DMS153 (cell line): Measurements from ENCODE around the gene BSND.

Source experiments
- DNase-seq: peaks from one replicate; lab custom pipeline; 2025; lab: John Stamatoyannopoulos, UW

The BSND gene

GRCh38 chr1:54976747-54977146 lies 22.0 kb upstream of the BSND start:
- DNase-seq = no peak

GRCh38 chr1:54977533-54978297 lies 21.0 kb upstream of the BSND start:
- peak; percentile 53 for DNase-seq

GRCh38 chr1:54978528-54979326 lies 20.0 kb upstream of the BSND start:
- no peak for DNase-seq

- DNase-seq = no peak
Observed at GRCh38 chr1:54979327-54979891, 19.3 kb upstream of the BSND start.

- no peak for DNase-seq
Observed at GRCh38 chr1:54980046-54980527, 18.6 kb upstream of the BSND start.

- DNase-seq = no peak
Observed at GRCh38 chr1:54980528-54981241, 18.0 kb upstream of the BSND start, which contains the start of gene TMEM61. Gene TMEM61, plus strand, starts transcription at chr1:54980628. Its CDS starts 438 bp downstream, at chr1:54981066.

- no peak for DNase-seq
Observed at GRCh38 chr1:54981466-54981865, 17.3 kb upstream of the BSND start.

- DNase-seq = peak; percentile 91
Observed at GRCh38 chr1:54982739-54983138, 16.0 kb upstream of the BSND start.

GRCh38 chr1:54984131-54984842 lies 14.4 kb upstream of the BSND start:
- DNase-seq = peak; percentile 12

- DNase-seq = no peak
Observed at GRCh38 chr1:54985556-54985955, 13.2 kb upstream of the BSND start.

GRCh38 chr1:54986025-54986424 lies 12.7 kb upstream of the BSND start:
- no peak for DNase-seq

GRCh38 chr1:54986533-54986932 lies 12.2 kb upstream of the BSND start:
- no peak for DNase-seq

- DNase-seq = peak; percentile 32
Observed at GRCh38 chr1:54987427-54987826, 11.3 kb upstream of the BSND start.

- DNase-seq = no peak
Observed at GRCh38 chr1:54987919-54988705, 10.6 kb upstream of the BSND start.

GRCh38 chr1:54988975-54989374 lies 9.8 kb upstream of the BSND start:
- no peak for DNase-seq

- DNase-seq = peak; percentile 95
Observed at GRCh38 chr1:54989473-54989872, 9.3 kb upstream of the BSND start.

- DNase-seq = no peak
Observed at GRCh38 chr1:54989968-54990810, 8.5 kb upstream of the BSND start.

- DNase-seq = no peak
Observed at GRCh38 chr1:54990916-54991315, 7.8 kb upstream of the BSND start.

GRCh38 chr1:54991939-54992338 lies 6.8 kb upstream of the BSND start:
- no peak for DNase-seq

- DNase-seq = no peak
Observed at GRCh38 chr1:54993140-54993539, 5.6 kb upstream of the BSND start.
